NCI-H2196 (cell line): ENCODE data around the gene HCRTR1.

Experiments used
- DNase-seq: peaks from one replicate; lab custom pipeline; 2025; ENCODE audit not compliant: unreplicated experiment; lab: John Stamatoyannopoulos, UW

The HCRTR1 gene

GRCh38 chr1:31648641-31649357 is 31.3 kb downstream of the HCRTR1 start:
- DNase-seq, result no peak

GRCh38 chr1:31650161-31651088 is 32.9 kb downstream of the HCRTR1 start:
- DNase-seq, result no peak

GRCh38 chr1:31651089-31651420 is 33.6 kb downstream of the HCRTR1 start:
- no peak for DNase-seq

GRCh38 chr1:31651766-31652165 is 34.3 kb downstream of the HCRTR1 start:
- no peak for DNase-seq

GRCh38 chr1:31652891-31653499 is 35.5 kb downstream of the HCRTR1 start:
- DNase-seq, result no peak

GRCh38 chr1:31653717-31654473 is 36.4 kb downstream of the HCRTR1 start:
- no peak for DNase-seq

- DNase-seq, result no peak
Measured at GRCh38 chr1:31654474-31654776, 36.9 kb downstream of the HCRTR1 start.

DNA sequence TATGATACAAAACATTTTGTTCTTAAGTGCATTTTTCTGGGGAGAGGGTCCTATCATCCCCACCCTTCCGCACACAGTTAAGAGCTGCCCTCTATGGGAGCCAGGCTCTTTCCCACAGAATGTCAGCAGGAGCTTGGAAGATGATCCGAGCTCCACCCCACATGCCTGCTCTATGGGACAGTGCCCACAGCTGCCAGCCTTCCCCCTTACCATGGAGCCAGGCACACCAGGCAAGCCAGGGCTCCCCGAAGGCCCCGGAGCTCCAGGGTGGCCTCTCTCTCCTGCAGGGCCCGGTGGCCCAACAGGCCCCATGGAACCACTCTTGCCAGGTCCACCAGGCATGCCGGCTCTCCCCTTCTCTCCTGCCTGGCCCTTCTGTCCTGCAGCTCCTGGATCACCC is 37.6 kb downstream of the HCRTR1 start:
- DNase-seq, result no peak

DNA sequence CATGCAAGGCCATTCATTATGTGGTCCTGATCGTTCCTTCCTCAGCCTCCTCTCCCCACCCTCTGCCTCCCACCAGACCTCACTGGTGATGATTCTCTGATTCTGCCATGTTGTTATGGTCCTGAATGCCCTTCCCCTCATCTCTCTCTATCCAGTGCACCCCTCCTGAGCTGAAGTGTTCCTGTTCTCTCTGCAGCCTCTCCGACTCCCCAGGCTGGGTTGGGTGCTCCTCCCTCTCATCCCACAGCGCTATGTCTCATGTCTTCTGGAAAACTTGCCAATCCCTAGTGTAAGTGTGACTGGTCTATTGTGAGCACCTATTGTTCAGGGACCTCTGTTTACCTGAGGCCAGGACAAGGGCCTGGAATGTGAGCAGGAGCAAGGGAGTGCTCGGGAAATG is 38.3 kb downstream of the HCRTR1 start:
- DNase-seq, result no peak

- no peak for DNase-seq
Measured at GRCh38 chr1:31657020-31657804, 39.7 kb downstream of the HCRTR1 start.

- DNase-seq, result no peak
Measured at GRCh38 chr1:31657972-31658510, 40.6 kb downstream of the HCRTR1 start.

DNA sequence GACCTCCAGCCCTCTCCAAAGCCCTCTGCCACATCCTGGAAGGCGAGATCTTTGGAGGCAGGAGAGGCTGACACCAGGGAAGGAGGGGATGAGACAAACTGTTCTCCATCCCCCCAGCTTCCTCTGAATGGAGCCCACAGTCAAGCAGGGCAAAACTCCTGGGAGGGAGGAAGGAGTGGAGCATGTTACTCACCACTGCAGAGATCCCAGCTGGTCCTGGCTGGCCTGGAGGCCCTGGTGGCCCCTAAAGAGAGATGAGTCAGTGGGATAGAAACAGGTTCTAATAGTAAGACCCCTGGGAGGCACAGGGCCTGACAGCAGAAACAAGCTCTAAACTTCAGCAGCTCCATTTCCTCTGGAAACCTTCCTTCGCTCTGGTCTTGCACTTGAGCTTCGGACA is 41.2 kb downstream of the HCRTR1 start:
- DNase-seq, result no peak

DNA sequence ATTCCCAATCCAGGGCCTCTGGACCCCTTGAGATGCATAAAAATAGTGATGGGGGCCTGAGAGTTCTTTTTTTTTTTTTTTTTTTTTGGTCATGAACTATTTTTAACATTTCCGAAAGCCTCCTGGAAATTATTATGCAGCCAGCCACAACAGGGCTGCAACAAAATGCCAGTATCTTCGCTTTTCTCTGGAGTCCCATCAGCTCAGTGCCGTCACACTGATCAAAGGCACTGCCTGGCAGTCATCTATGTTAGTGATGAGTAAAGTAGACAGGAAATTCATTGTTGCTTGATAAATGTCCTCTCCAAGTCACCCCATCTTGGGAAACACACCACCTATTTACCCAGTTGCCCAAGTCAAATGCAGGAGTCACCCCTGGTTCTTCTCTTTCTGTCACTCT is 42.4 kb downstream of the HCRTR1 start:
- DNase-seq, result no peak

- DNase-seq, result no peak
Measured at GRCh38 chr1:31660871-31661455, 43.5 kb downstream of the HCRTR1 start.

- DNase-seq, result no peak
Measured at GRCh38 chr1:31661856-31662255, 44.4 kb downstream of the HCRTR1 start.

GRCh38 chr1:31662463-31662862 is 45.0 kb downstream of the HCRTR1 start:
- no peak for DNase-seq

GRCh38 chr1:31663622-31664452 is 46.3 kb downstream of the HCRTR1 start:
- DNase-seq, result peak; percentile 68

DNA sequence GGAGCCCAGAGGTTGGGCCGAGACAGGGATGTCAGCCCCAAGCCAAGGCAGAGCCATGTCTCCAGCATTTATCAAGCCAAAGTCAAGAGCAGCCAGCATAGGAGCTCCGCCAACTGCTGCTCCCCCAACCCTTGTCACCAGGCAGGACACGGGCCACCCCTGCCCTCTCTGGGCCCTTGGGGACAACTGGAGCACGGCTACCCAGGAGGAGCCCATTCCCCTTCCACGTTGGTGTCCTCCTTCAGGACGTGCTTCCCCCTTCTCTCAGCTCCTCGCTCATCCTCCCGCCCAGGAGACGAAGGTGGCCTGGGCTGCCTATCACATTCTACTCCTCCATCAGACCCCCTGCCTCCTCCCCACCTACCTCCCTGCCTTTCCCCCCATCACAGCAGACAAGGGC is 47.0 kb downstream of the HCRTR1 start:
- DNase-seq, result no peak

- no peak for DNase-seq
Measured at GRCh38 chr1:31665234-31665878, 47.9 kb downstream of the HCRTR1 start.
